NCI-H2171 (cell line): ENCODE measurements around the gene UGT2B17.
"Not testable (repeated sequence)": the region's sequence is repeated elsewhere in the genome, so short reads cannot be mapped to it uniquely, and the experiment has no call there.

Experiments
- DNase-seq: peaks from one replicate; lab custom pipeline; 2025; lab: John Stamatoyannopoulos, UW

Gene UGT2B17

DNA sequence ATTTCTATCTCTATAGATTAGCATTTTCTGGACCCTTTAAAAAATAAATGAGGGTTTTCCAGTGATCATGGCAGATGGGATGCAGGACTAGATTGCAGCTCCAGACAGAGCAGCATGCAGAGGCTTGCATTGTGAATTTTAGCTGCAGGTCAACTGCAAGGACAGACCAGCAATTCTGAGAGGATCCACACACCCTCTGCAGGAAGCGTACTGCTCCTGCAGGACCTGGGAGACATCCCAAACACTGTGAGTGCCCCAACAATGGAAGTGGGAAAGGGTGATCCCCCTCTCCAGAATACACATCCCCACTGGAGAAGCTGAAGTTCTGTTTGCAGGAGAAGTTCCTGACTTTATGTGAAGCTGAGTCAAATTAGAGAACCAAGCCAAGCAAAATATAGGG lies 7.1 kb downstream of the UGT2B17 start:
- DNase-seq: not testable (repeated sequence)

DNA sequence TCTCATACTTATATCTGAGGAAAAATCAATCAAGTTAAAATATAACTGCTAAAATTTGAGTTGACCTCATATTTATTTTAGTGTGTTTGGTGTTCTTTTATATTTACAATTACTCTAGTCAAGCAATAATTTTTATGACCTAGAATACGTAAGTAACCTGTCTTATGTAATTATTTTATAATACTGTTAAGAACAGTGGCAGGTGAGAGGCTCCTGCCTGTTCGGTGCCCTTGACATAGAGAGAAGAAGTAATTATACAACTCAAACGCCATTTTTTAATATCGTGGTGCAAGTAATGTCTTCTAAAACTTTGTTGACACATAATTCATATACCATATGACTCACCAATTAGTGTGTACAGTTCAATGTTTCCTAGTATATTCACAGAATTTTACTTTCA lies 7.6 kb downstream of the UGT2B17 start:
- not testable (repeated sequence) for DNase-seq

DNA sequence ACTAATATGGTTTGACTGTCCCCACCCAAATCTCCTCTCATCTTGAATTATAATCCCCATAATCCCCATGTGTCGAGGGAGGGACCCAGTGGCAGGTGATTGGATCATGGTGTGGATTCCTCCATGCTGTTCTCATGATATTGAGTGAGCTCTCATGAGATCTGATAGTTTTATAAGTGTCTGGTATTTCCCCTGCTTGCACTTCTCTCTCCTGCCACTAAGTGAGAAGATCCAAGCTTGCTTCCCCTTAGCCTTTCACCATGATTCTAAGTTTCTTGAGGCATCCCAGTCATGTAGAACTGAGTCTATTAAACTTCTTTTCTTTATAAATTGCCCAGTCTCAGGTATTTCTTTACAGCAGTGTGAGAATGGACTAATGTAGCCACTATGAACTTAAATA lies 9.8 kb downstream of the UGT2B17 start:
- DNase-seq: not testable (repeated sequence)

DNA sequence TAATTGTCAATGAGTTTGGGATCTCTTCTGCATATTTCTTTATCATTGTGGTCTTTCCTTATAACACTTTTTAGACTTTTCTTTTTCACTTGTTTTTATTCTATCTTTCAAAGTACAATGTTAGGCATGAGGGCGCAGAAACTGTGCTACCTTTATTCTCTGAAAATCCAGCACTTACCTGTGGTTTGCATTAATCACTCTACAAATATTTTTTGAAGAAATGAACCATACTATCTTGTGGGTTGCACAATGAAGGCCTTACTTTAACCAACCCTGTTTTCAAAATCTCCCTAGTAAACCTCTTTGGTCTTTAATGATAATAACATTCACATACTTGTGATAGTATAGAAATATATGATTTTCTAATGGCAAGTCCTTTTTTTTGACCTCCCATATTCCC lies 11.0 kb downstream of the UGT2B17 start:
- not testable (repeated sequence) for DNase-seq

DNA sequence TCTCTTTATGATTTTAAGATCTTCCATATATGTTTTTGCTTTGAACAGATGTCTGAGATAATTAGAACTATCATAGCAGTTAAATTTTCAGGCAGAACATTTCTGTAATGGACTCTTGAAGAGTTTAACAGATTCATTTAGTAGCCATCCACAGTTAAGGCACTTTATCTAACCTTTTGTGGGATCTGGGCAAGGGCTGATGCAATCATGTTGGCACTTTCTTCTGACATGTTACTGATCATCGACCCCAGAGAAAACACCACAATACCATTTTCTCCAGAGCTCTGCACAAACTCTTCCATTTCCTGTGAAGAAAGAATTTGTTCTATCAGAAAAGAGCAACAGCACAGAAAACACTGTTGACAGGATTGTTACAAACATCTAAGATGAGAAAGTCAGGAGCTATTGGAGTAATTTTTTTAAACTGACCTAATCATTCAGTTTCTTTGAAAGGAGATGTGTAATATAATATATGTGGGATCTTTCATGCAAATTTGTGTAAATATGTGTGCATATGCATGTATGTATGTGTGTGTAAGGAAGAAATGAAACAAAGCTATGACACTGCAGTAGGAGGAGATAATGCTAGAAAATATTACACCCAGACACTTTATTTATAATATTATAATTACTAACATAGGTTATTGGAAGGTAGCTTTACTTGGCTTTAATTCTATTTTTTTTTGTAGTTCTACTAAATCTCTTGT lies 15.6 kb downstream of the UGT2B17 start:
- not testable (repeated sequence) for DNase-seq

DNA sequence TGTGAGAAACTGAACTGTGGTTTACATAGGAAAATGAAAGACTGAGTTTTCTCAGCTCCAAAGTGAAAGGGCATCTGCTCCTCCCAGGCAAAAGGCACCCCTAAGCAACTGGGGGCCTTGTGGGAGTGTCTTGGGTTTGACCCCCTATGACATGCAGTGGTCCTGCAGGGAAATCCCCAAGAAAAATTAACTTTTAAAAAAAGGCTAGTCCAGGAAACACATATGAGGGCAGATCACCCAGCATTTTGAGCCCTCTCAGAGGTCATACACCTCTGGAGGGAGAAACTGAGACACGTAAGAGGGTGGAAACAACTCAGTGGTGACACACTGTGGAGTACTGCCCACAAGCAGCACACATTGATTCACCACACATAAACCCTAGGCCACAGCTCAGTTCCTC lies 22.3 kb downstream of the UGT2B17 start:
- DNase-seq: not testable (repeated sequence)

DNA sequence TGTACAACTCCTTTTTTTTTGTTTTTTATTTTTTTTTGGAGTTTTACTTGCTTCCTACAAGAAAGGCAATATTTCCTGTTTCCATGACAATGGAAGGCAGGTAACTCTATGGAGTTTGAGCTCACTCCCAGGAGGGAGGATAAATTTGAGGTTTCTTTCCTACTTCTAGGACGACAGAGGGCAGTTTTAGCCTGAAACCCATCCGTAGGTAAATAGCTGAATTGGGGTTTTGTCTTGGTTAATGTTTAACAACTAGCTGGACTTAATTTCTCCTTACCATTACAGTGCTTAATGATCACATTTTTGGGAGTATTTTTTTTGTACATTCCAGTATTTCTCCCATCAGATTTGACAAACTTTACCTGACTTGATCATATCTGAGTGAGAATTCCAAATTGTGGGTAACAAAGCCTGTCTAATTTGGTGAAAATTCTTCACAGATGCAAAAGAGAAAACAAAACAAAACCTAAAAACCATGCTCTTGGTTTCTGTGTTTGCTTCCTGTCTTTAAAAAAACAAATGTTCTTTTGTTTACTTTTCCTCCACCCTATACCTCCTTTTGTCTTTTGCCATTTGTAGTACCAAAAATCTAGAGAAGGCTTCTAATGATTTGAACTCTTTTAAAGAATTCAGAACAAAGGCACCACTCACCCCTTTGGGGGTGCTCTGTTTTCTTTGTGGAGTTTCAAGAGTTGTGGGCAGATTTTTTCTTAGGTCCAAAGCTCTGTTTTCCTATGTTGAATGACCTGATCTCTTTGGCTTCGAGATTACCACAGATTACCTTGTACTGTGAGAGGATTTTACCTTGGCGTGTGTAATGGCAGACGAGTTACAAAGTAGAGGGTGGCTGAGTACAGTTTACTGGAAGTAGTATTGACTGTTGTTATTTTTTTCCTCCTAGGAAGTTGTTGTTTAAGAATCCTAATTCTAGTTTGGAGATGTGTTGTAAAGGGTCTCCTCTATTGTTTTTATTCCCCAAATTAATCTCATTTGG lies 23.0 kb downstream of the UGT2B17 start:
- DNase-seq: not testable (repeated sequence)

DNA sequence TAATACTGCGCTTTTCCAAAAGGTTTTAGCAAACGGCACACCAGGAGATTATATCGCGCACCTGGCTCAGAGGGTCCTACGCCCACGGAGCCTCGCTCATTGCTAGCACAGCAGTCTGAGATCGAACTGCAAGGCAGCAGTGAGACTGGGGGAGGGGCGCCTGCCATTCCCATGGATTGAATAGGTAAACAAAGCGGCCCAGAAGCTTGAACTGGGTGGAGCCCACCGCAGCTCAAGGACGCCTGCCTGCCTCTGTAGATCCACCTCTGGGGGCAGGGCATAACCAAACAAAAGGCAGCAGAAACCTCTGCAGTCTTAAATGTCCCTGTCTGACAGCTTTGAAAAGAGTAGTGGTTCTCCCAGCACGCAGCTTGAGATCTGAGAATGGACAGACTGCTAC lies 33.4 kb downstream of the UGT2B17 start:
- DNase-seq: not testable (repeated sequence)

DNA sequence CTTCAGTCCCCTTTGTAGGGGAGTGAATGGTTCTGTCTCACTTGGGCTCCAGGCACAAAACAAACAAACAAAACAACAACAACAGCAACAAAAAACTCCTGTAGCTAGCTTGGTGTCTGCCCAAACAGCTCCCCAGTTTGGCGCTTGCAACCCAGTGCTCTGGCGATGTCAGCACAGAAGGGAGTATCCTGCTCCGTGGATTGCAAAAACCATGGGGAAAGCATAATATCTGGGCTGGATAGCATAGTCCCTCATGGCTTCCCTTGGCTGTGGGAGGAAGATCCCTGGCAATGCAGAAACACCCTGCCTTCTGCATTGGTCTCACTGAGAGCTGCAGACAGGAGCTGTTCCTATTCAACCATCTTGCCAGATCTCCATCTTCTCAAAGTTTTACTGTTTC lies 39.7 kb downstream of the UGT2B17 start:
- no peak for DNase-seq

DNA sequence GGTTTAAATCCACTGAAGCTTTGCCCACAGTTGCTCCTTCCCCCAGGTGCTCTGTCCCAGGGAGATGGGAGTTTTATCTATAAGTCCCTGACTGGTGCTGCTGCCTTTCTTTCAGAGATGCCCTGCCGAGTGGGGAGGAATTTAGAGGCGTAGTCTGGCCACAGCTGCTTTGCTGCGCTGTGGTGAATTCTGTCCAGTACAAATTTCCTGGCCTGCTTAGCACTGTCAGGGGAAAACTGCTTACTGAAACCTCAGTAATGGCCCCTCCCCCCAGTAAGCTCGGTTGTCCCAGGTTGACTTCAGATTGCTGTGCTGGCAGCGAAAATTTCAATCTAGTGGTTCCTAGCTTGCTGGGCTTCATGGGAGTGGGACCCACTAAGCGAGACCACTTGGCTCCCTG lies 40.1 kb downstream of the UGT2B17 start:
- DNase-seq: no peak

DNA sequence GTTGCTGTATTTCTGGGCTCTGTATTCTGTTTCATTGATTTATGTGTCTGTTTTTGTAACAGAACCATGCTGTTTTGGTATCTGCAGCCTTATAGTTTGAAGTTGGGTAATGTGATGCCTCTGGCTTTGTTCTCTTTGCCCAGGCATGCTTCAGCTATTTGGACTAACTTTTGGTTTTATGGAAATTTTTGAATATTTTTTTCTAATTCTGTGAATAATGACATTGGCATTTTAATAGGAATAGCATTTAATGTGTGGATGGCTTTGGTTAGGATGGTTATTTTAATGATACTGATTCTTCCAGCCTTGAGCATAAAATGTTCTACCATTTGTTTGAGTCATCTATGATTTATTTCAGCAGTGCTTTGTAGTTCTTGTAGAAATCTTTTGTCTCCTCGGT lies 53.9 kb downstream of the UGT2B17 start:
- DNase-seq: not testable (repeated sequence)

DNA sequence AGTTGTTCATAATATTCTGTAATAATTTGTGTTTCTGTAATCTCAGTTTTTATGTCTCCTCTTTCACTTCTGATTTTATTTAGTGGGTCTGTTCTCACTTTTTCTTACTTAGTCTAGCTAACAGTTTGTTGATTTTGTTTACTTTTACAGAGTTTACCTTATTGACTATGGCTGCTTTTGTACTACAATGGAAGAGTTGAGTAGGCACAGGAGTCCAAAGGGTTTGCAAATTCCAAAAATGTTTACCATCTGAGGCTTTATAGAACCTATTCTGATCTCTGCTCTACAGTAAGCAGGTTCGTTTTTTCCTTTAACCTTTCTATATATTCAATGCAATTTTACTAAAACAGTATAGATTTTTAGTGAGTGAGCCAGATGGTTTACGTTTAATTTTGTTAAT lies 55.1 kb downstream of the UGT2B17 start:
- no peak for DNase-seq

DNA sequence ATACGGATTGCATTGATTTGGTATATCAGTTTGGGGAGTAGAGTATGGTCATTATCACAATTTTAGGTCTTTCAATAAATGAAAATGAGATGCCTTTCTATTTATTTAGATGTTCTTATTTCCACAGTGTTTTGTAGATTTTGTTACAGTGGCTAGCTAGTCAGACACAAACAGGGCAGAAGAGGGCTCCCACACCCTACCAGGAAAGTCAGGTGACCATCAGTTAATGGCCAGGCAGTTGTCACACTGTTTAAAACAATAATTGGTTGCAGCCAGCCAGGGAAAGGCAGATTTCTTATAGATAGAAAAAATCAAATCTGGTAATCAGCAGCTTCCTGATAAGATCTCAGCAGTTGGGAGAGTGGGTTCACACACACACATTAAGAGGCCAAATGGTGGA lies 57.2 kb downstream of the UGT2B17 start:
- no peak for DNase-seq

DNA sequence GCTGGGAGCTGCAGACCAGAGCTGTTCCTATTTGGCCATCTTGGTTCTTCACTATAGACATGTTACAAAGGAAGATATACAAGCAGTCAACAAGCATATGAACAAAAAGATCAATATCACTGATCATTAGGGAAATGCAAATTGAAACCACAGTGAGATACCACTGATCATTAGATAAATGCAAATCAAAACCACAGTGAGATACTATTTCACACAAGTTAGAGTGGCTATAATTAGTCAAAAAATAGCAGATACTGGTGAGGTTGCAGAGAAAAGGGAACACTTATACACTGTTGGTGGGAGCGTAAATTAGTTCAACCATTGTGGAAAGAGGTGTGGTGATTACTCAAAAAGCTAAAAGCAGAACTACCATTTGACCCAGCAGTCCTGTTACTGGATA lies 70.7 kb downstream of the UGT2B17 start:
- DNase-seq: not testable (repeated sequence)

DNA sequence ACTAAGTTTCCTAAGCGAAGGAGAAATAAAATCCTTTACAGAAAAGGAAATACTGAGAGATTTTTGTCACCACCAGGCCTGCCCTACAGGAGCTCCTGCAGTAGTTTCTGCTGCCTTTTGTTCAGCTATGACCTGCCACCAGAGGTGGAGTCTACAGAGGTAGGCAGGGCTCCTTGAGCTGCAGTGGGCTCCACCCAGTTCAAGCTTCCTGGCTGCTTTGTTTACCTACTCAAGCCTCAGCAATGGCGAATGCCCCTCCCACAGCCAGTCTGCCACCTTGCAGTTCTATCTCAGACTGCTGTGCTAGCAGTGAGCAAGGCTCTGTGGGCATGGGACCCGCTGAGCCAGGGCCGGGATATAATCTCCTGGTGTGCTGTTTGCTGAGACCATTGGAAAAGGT lies 71.3 kb downstream of the UGT2B17 start:
- DNase-seq: not testable (repeated sequence)

DNA sequence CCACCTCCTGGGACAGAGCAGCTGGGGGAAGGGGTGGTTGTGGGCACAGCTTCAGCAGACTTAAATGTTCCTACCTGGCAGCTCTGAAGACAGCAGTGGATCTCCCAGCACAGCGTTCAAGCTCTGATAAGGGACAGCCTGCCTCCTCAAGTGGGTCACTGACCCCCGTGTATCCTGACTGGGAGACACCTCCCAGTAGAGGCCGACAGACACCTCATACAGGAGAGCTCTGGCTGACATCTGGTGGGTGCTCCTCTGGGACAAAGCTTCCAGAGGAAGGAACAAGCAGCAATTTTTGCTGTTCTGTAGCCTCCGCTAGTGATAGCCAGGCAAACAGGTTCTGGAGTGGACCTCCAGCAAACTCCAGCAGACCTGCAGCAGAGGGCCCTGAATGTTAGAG lies 72.7 kb downstream of the UGT2B17 start:
- DNase-seq: not testable (repeated sequence)

DNA sequence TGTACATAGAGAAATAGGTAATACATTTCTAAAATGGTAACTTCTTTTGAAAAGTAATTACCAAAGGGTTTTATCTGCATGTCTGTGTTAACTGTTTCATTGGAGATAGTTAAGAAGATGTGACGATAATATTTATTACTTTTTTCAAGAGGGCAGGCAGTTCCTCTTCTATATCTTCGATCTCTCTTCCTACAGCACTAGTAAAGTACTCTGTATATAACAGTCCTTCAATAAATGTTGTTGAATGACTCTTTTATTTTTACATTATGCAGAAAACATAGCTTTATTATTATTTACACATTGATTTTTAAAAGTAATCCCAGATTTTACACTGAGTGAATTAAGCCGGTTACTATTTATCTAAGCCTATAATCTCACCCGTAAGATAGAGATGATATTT lies 77.1 kb downstream of the UGT2B17 start:
- no peak for DNase-seq

DNA sequence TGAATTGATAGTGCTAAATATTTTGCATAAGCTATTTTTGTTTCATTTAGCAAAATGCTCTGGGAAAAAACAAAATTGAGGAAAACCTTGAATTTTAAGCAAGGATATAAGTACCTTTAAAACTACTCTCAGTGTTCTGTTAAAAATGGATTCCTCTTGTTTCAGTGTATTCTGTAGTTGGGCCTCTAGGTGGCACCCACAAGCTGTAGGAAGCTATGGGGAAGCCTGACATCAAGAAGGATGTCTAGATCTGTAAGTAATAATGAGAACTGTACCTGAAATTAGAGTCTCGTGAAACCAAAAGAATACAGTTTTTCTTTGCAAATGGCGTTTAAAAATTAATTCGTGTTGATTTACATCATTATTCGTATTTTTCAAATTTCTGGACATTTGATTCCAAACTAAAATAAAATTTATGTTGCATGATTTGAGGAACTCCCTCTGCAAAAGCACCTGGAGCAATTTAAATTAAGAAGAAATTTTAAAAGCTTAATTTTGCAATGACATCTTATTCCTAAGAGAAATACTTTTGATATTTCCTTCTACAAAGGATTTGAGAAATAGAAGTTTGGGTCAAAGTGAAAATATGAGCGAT lies 77.6 kb downstream of the UGT2B17 start:
- no peak for DNase-seq

DNA sequence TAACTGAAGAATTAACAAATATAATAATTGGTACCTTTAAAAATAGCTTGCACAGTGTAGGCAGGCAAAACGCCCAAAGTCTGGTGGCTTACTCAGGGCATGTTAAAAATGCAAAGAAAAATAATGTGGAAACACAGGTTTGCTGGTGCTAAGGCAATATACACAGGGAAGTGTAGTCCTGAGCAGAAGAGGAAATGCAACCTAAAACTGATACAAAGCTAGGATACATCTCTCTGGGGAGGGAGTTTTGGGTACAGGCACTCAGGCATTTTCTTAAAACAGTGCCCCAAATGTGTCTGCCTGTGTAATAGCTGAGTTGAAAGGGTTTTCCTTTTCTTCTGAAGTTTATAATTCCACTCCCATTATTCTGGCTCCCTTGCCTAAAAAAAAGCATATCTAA lies 81.4 kb downstream of the UGT2B17 start:
- no peak for DNase-seq

DNA sequence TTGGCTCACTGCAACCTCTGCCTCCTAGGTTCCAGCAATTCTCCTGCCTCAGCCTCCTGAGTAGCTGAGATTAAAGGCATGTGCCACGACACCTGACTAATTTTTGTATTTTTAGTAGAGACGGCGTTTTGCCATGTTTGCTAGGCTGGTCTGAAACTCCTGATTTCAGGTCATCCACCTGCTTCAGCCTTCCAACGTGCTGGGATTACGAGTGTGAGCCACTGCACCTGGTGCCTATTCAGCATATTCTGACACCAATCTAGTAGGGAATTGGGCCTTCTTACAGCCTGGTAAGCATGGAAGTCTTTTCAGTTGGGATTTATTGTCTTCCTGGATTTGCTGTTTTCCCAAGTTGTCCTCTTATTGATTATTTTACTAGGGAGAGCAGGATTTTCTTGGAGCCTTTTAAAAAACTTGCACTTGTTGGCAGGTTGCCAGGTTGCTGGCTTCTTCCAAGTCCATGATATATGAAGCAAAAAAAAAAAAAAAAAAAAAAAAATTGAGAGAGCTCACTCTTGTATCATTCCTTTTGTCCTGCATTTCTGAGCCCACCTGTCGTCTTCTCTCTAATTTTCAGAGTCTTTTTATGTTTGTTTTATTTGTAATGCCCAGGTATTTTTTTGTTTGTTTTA lies 85.2 kb downstream of the UGT2B17 start:
- DNase-seq: no peak

DNA sequence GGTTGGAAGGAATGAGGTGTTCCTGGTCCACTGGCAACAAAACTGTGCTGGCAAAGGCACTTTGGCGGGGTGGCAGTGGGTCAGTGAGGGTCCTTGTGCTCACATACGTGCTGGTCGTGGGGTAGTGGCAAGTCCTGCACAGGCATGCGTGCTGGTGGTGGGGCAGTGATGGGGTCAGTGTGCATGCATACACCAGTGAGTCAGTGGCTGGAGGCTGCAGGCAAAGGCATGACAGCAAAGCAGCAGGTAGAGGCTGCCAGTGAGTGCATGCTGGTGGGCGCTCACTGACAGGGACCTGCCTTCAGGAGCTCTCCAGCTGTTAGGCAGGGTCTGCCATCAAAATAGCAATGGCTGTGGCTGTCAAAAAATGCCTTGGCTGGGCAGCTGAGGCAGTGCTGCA lies 86.8 kb downstream of the UGT2B17 start:
- no peak for DNase-seq
